Astrocyte (in vitro differentiated cells and primary cell): ENCODE measurements around the gene PELI2.

Source experiments
- EZH2 ChIP-seq: IDR thresholded peaks from 2 replicates; pipeline ENCODE4 v1.6.1; 2012; ENCODE audit warnings: mild to moderate bottlenecking, low read length, inconsistent platforms; ENCODE audit not compliant: insufficient read depth
- TF ChIP-seq, protein P1 (sequence below): IDR thresholded peaks from 2 replicates; pipeline ENCODE4 v1.5.1; 2011; ENCODE audit warnings: low read depth, mild to moderate bottlenecking, inconsistent platforms, low read length, moderate library complexity; ENCODE audit not compliant: insufficient read depth

DNA sequence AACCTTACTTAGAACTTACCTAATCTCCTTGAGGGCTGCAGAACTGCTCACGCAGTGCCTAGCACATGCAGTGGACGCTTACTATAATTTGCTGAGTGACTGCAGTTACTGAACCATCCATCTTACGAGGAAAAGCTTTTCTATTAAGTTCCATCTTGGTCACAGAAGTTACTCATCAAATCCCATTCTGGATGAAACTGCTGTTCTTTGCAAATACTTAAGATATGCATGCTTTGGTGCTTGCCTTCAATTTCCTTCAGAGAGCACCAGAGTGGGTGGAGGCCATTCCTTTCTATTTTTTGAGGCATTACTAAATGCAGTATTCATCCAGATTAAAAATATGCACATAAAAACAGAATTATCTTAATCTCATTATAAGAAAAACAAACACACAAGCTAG lies 17.7 kb upstream of the PELI2 start:
- TF ChIP-seq, protein P1, sequence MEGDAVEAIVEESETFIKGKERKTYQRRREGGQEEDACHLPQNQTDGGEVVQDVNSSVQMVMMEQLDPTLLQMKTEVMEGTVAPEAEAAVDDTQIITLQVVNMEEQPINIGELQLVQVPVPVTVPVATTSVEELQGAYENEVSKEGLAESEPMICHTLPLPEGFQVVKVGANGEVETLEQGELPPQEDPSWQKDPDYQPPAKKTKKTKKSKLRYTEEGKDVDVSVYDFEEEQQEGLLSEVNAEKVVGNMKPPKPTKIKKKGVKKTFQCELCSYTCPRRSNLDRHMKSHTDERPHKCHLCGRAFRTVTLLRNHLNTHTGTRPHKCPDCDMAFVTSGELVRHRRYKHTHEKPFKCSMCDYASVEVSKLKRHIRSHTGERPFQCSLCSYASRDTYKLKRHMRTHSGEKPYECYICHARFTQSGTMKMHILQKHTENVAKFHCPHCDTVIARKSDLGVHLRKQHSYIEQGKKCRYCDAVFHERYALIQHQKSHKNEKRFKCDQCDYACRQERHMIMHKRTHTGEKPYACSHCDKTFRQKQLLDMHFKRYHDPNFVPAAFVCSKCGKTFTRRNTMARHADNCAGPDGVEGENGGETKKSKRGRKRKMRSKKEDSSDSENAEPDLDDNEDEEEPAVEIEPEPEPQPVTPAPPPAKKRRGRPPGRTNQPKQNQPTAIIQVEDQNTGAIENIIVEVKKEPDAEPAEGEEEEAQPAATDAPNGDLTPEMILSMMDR, result no peak
- TF ChIP-seq EZH2, result no peak
